A673 (cell line): ENCODE data around the gene CELF5.

Experiments
- EZH2 ChIP-seq: fragments of 200-600 bp; sonication (generic); IDR thresholded peaks from 2 replicates; pipeline ENCODE4 v1.6.1; 2017; ENCODE audit warnings: borderline replicate concordance, low read depth, mild to moderate bottlenecking, mixed read lengths, antibody characterized with exemption, low read length; ENCODE audit not compliant: poor library complexity, severe bottlenecking
- TF ChIP-seq, protein P1 (sequence below): fragments of 300-800, 200-600 bp; sonication (generic); conservative IDR thresholded peaks from 2 replicates; pipeline ENCODE4 v1.5.1; 2017; ENCODE audit warnings: low read depth, mild to moderate bottlenecking, antibody characterized with exemption, low read length, moderate library complexity, mixed read lengths

DNA sequence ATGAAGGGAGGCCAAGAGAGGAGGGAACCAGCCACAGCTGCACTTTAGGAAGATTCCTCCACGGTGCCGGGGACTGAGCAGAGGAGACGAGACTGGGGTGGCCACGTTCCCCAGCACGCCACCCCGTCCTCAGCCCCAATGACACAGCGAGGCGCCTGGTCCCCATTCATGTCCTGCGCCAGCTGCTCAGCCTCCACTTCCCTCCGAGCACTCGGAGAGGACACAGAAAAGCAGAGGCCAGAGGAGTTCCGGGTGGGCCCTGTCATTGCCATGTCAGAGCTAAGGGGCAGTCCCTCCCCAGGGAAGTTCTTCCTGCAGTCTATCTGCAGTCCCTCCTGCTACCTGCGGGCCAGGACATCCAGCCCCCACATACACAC is 88.7 kb downstream of the CELF5 start:
- TF ChIP-seq, protein P1, sequence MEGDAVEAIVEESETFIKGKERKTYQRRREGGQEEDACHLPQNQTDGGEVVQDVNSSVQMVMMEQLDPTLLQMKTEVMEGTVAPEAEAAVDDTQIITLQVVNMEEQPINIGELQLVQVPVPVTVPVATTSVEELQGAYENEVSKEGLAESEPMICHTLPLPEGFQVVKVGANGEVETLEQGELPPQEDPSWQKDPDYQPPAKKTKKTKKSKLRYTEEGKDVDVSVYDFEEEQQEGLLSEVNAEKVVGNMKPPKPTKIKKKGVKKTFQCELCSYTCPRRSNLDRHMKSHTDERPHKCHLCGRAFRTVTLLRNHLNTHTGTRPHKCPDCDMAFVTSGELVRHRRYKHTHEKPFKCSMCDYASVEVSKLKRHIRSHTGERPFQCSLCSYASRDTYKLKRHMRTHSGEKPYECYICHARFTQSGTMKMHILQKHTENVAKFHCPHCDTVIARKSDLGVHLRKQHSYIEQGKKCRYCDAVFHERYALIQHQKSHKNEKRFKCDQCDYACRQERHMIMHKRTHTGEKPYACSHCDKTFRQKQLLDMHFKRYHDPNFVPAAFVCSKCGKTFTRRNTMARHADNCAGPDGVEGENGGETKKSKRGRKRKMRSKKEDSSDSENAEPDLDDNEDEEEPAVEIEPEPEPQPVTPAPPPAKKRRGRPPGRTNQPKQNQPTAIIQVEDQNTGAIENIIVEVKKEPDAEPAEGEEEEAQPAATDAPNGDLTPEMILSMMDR = no peak
- no peak for TF ChIP-seq EZH2
